GM12878 (cell line): ENCODE data around the gene GPR153.

Experiments
- CHD4 ChIP-seq: fragments of 200-600 bp; sonication (generic); IDR thresholded peaks from 2 replicates; pipeline ENCODE4 v1.6.1; 2016; ENCODE audit warnings: mild to moderate bottlenecking
- CTCF ChIP-seq, 3 experiments: IDR thresholded peaks in 2 of 3; conservative IDR thresholded peaks in 1 of 3; 2 replicates each; pipeline ENCODE4 v1.5.1; 2011; ENCODE audit warnings: low read depth in 3 of 3, low read length in 3 of 3, mild to moderate bottlenecking in 3 of 3, control low read depth in 2 of 3, moderate library complexity in 2 of 3, inconsistent platforms in 1 of 3, mixed read lengths in 1 of 3; ENCODE audit not compliant: control insufficient read depth in 2 of 3, insufficient read depth in 1 of 3; ENCODE audit errors: extremely low read depth in 1 of 3
- ESRRA ChIP-seq: IDR thresholded peaks from 2 replicates; pipeline ENCODE4 v1.6.1; 2012; ENCODE audit warnings: mild to moderate bottlenecking, low read length, improper control_type of control experiment
- EZH2 ChIP-seq: IDR thresholded peaks from 2 replicates; pipeline ENCODE4 v1.6.1; 2012; ENCODE audit warnings: low read depth, mild to moderate bottlenecking, control low read depth, inconsistent platforms, low read length, borderline replicate concordance; ENCODE audit not compliant: control insufficient read depth
- FOXK2 ChIP-seq: fragments of 450-650 bp; IDR thresholded peaks from 2 replicates; pipeline ENCODE4 v1.6.1; 2017; ENCODE audit warnings: mild to moderate bottlenecking, moderate library complexity
- GABPA ChIP-seq: IDR thresholded peaks from 2 replicates; pipeline ENCODE4 v1.6.1; 2014; ENCODE audit warnings: antibody characterized with exemption, low read depth, mild to moderate bottlenecking, inconsistent platforms
- KDM1A ChIP-seq: fragments of 200-600 bp; sonication (generic); IDR thresholded peaks from 2 replicates; pipeline ENCODE4 v1.6.1; 2016; ENCODE audit warnings: borderline replicate concordance
- POLR2A ChIP-seq: IDR thresholded peaks from 2 replicates; pipeline ENCODE4 v1.6.1; 2011; ENCODE audit warnings: low read depth, mild to moderate bottlenecking, low read length
- POLR2AphosphoS5 ChIP-seq: IDR thresholded peaks from 2 replicates; pipeline ENCODE4 v1.6.1; 2011; ENCODE audit warnings: mild to moderate bottlenecking, low read length, inconsistent platforms
- SUPT20H ChIP-seq: IDR thresholded peaks from 2 replicates; pipeline ENCODE4 v1.6.1; 2011; ENCODE audit warnings: low read depth, mild to moderate bottlenecking, low read length, moderate library complexity, borderline replicate concordance; ENCODE audit not compliant: control insufficient read depth
- TAF1 ChIP-seq: IDR thresholded peaks from 2 replicates; pipeline ENCODE4 v1.6.1; 2011; ENCODE audit warnings: mild to moderate bottlenecking, low read depth, low read length, borderline replicate concordance

- peak; percentile 73 to 96 (median 85) for TF ChIP-seq CTCF (IDR thresholded peaks at IDR 0.05 in 2 of 3, conservative IDR thresholded peaks at IDR 0.05 in 1 of 3; ENCODE audit: control insufficient read depth in 2 of 3, extremely low read depth in 1 of 3, insufficient read depth in 1 of 3, low read depth in 3 of 3, low read length in 3 of 3)
- no peak for TF ChIP-seq POLR2AphosphoS5
- TF ChIP-seq SUPT20H: no peak
- no peak for TF ChIP-seq KDM1A
- no peak for TF ChIP-seq CHD4
- no peak for TF ChIP-seq ESRRA
- no peak for TF ChIP-seq FOXK2
- TF ChIP-seq TAF1: no peak
- no peak for TF ChIP-seq POLR2A
- TF ChIP-seq EZH2: no peak
- no peak for TF ChIP-seq GABPA
Observed at GRCh38 chr1:6245086-6245868, 15.6 kb downstream of the GPR153 start.
